ENCODE results near the gene ALDH4A1.
"Not testable (repeated sequence)": the region's sequence is repeated elsewhere in the genome, so short reads cannot be mapped to it uniquely, and the experiment has no call there.

The ALDH4A1 gene

DNA sequence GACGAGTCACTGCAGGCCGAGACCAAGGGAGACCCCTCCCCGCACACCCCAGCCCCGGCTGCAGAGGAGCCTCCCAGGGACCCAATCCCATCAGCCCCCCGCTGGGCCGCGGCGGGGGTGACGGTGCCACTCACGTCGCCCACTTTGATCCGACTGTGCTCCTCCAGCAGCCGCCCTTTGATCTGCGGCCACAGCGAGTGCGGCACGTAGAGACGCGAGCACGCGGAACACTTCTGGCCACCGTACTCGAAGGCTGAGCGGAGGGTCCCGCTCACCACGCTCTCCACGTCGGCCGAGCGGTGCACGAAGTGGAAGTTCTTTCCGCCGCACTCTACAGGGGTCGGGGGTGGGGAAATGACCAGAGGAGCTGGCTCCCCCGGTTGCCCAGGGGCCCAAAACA lies 25.1 kb downstream of the ALDH4A1 start:
- no peak for DNase-seq (ENCODE audit: low spot score)

DNA sequence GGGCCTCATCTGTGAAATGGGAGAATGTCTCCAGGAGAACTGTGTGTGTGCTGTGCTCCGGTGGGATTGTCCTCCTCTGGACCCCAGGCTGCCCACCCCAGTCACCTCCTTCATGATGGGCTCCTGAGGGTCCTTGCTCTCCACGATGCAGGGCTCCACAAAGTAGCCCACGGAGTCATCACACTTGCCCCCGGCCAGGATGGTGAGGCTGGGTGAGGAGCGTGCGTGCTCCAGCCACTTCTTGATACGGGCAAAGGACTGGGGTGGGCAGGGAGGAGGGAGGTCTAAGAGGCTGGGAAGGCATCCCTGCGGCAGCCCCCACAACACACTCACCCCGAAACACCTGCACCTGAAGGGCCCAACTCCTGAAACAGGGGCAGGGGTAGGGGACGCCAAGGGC lies 26.1 kb downstream of the ALDH4A1 start:
- DNase-seq (ENCODE audit: low spot score), result no peak

DNA sequence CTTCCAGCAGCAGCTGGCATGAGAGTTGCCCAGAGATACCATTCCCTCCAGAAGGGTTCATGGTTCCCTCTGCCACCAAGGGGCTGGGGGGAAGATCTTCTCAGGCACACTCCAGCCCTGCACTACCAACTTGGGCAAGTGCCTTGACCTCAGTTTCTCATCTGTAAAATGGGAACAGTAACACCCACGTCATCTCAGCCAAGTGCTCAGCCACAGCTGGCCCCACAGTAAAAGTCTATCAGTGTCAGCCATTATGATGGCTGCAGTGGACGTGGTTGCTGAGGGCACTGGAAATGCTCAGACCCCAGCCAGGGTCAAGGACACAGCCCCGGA lies 26.6 kb downstream of the ALDH4A1 start:
- no peak for DNase-seq (ENCODE audit: low spot score)

DNA sequence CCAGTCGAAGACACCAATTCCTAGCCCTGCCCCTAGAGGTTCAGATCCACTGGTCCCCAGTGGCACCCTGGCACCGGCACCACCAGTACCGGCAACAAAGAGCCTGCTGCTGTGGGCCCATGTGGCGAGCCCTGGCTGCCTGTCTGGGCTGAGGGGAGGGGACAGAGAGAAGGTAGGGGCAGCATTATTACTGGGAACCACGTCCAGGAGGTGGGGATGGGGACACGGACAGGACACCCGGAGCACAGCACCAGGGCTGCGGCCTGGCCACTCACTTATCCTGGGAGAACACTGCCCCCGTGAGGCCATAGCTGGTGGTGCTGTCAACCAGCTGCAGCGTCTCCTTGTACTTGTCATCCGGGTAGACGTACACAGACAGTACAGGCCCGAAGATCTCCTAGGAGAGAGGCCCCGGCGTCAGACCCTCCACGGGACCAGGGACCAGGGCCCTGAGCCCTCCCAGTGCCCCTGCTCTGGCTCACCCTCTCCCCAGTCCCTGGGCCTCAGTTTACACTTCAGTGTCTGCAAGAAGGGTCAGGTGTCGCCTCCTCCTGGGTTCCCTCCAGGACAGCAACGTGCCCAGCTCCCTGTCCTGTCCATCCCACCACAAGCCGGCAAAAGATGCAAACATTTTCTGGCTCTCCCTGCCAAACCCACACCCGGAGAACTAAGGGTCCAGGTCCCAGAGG lies 27.1 kb downstream of the ALDH4A1 start:
- peak; percentile 67 for DNase-seq (ENCODE audit: low spot score)

DNA sequence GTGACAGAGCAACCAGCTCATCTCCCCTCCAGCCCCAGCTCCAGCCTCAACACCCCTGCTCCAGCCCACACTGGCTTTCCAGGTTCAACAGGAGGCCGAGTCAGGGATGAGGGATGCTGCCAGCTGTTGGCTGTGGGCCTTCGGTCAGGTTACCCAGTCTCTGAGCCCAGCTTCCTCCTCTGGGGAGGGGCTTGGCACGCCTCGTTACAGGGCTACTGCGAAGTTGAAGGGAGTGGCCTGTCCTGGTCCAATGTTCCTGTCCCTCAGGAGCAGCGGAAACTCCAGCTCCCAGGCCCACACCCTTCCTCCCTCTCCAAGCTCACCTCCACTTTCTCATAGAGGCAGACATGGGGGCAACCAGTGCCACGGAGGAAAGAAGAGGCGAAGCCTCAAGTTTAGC lies 27.8 kb downstream of the ALDH4A1 start:
- no peak for DNase-seq (ENCODE audit: low spot score)

DNA sequence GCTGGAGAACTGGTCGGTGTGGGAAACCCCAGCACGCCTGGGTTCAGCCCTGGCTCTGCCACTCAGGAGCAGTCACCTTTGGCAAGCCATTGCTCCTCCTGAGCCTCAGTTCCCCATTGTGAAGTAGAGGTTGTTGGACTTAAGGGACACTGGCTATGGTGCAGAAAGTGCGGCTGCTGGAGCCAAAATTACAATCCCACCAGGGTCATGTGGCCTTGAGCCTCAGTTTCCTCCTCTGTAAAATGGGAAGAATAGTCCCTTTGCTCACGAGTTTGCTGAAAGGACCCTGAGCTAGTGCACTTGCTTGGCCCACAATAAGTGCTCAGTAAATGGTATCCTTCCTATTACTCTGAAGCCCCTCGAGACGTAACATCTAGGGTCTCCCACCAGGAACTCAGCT lies 28.3 kb downstream of the ALDH4A1 start:
- DNase-seq (ENCODE audit: low spot score), result no peak

DNA sequence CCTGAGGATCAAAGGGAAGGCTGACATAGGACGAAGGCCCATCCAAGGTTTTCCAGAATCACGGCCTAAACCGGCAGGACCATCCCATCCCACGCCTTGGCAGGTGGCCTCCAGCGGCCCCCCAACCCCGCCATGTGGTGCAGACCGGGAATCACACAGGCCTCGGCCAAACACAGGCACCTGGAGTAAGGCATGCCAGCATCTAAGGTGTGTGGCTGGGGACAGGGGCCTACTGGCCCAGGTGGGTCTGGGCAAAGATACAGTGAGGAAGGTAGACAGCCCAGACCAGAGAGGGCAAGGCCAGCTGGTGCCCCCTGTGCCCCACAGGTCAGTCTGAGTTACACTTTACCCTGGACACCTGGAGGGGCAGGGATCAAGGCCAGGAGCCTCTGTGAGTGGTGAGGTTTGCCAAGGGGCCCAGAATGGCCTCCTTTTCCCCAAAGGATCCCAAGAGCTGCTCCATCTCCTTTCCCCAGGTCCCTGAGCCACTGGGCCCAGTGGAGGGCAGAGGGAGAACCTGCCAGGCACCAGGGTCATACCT lies 30.2 kb downstream of the ALDH4A1 start:
- no peak for DNase-seq (ENCODE audit: low spot score)

DNA sequence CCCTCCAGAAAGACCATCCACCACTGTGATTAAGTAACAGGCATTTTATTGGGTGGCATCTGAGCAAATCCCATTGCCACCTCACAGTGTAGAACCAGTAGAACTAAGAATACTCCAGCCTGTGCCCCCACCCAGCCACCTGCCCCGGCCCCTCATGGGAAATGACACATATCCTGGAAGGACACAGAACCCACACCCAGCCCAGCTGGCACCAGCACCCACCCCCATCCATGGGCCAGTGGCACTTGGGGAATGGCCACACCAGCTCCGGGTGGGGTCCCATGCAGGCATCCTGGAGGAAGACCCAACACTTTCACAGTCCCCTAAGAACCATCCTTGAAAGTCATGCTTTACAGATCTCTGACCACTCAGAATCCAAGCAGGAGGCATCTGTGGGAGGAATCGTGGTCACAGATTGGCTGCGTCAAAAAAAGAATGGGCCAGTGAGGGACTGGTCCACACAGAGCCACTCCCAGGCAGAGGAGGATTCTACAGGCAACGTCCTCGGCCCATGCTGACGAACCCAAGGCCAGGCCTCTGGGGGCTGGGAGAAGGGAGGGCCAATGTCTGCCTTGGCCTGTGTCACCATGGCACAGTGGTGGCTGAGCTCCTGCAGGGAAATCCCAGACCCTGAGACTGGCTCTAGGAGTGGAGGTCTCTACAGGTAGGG lies 30.8 kb downstream of the ALDH4A1 start:
- DNase-seq (ENCODE audit: low spot score), result no peak

DNA sequence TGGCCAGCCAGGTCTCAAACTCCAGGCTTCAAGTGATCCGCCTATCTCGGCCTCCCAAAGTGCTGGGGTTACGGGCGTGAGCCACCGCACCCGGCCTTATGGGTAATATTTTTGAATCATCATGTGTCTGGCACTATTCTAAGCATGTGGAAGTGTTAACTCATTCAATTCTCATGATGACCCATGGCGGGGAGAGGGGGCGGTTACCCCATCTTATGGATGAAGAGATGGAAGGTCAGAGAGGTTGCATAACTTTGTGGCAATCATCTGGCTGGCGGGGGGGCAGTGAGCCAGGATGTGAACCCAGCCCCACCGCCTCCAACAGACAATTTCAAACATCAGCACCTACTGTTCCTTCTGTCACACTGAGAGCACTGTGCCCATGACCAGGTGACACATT lies 31.4 kb downstream of the ALDH4A1 start:
- DNase-seq (ENCODE audit: low spot score), result no peak

DNA sequence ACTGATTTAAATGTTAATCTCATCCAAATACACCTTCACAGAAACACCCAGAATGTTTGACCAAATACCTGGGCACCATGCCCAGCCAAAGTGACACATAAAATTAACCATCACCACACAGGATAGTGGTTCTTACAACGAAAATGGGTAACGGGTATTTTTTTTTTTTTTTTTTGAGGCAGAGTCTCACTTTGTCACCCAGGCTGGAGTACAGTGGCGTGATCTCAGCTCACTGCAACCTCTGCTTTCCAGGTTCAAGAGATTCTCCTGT lies 31.8 kb downstream of the ALDH4A1 start:
- not testable (repeated sequence) for DNase-seq (ENCODE audit: low spot score)

DNA sequence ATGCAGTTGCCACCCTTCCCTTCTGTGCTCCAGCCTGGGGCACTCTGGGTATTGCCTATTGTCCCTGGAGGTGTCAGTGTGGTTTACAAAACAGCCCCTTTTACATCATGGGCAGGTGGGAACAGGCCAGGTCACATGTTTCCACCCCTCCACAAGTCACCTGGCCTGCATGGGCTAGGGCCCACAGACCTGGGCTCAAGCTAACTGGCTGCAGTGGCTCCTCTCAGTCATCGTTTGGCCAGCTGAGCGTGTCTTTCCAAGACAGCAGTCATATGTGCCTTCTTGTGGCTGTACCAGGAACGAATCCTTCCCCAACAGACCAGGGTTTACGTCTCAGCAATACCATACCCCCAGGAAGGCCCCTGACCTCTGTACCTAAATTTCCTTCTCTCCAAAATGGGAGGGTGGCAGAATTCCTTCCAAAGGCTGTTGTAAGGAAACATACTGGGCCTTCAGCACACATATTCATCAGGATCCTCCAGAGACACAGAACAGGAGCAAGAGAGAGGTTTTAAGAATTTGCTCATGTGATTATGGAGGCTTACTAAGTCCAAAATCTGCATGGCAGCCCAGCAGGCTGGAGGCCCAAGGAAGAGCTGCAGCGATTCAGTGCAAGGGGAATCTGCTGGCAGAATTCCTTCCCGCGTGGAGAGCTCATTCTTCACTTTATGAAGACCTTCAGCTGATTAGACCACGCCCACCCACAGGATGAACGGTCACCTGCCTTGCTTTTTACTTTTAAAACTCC lies 32.3 kb downstream of the ALDH4A1 start:
- no peak for DNase-seq (ENCODE audit: low spot score)

DNA sequence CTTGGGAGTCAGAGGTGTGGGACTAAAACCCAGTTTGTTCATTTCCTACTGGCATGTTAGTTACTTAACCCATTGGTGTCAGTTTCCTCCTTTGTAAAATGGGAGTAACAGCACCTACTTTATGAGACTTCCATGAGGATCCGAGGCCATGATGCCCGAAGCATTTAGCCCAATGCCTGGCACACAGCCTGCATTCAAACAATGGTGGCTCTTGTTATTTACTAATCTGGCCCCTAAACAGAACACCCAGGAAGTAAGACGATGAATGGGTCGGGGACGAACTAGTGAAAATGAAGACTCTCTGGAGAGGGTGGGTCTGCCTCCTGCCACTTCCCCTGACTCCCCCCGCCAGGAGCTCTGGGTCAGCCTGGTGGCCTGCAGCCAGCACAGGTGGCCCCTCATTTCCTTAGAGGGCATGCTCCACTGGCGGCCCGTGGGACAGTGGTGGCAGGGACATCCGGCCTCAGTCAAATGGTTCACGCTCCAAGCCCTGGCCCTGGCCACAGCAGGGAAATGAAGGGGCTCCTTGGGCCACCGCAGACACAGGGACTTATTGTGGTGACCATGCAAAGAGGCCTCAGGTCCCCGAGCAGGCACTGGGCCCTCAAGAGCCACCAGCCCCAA lies 33.4 kb downstream of the ALDH4A1 start:
- DNase-seq (ENCODE audit: low spot score), result no peak

DNA sequence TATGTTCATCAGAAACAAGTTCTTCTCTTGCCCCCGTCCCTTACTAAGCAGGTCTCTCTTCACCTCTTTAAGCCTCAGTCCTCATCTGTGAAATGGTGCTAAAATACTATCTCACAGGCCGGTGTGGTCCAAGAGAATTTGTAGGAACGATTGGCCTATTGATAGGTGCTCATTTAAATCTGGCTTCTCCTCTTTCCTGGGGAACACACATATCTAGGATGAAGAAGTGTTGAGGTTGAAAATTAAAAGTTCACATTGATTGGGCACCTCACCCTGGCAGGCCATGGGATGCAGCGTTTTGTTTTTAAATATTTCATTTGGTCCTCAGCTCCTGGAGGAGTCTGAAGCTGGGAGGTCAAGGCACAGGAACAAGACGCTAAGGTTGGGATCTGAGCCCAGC lies 34.0 kb downstream of the ALDH4A1 start:
- no peak for DNase-seq (ENCODE audit: low spot score)

DNA sequence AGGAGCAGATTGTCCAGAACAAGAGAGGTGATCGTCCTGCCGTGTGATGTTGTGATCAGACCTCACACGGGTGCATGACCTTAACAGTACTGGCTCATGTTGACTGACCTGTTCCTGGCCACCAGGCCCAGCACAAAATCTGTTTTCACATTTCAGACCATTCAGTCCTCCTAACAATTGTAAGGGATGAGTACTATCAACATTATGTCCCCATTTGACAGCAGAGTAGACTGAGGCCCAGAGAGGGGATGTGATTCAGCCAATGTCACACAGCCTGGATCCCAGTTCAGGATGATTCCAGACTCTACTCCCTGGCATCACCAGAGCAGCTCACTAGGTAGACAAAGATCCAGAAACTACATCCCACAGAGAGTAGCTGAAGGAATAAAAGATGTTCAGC lies 35.5 kb downstream of the ALDH4A1 start:
- DNase-seq (ENCODE audit: low spot score), result no peak

DNA sequence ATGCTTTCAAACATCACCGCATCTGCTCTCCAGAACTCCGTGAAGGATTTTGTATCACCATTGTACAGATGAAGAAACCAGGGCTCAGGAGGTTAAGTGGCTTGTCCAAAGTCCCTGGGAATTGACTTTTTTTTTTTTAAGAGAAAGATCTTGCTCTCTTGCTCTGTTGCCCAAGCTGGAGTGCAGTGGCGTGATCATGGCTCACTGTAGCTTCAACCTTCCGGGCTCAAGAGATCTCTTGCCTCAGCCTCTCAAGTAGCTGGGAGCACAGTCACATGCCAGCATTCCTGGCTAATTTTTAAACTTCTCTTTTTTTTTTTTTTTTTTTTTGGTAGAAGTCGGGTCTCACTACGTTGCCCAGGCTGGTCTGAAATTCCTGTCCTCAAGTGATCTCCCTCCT lies 36.0 kb downstream of the ALDH4A1 start:
- DNase-seq (ENCODE audit: low spot score), result no peak

DNA sequence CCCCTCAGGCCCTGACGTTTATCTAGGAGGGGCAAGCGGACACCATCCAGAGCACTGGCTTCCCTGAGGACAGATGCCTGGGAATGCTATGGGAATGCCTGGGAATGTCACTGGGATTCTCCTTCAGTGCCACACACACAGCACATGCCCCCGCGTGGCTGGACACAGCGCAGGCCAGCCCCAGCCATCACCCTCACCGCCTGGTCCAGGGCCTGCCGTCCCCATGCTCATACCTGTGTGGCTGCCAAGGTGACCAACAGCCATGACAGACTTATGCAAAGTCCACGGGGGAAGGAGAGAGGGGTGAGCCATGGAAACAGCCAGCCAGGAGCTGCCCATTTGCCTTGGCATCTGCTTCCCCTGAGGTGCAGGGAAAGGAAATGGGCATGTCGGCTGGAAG lies 37.2 kb downstream of the ALDH4A1 start:
- no peak for DNase-seq (ENCODE audit: low spot score)

DNA sequence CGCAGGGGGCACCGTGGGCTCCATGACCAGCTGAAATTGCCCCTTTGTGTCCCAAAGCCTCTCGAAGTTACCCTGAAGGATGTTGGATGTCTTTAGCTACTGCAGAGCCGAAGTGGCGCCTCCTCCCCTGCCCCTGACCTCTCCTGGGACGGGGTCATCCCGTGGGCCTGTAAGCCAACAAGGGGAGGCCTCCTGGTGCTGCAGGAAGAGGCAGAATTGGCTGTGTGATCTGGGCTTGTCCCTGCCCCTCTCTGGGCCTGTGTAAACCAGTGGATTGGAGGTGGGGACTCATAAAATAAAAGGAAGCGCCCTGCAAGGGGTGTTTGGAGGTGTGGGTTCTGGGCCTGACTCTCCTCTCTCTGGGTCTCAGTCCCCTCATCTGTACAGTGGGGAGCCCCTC lies 40.8 kb downstream of the ALDH4A1 start:
- no peak for DNase-seq (ENCODE audit: low spot score)

DNA sequence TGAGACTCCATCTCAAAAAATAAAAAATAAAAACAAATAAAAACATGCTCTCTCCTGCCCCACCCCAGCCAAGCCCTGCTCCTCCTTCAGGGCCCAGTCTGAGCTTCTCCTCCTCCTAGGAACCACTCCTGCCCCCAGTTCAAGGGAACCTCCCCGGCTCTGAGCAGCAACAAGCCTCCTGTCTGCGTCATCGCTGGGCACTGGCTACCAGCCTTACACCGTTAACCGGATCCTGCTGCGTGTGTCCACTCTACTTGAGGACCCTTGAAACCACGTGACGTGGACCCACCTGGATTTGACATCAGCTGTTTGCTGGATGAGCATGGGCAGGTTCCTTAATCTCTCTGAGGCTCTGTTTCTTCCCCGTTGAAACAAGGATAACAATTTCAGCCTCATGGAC lies 41.3 kb downstream of the ALDH4A1 start:
- no peak for DNase-seq (ENCODE audit: low spot score)

DNA sequence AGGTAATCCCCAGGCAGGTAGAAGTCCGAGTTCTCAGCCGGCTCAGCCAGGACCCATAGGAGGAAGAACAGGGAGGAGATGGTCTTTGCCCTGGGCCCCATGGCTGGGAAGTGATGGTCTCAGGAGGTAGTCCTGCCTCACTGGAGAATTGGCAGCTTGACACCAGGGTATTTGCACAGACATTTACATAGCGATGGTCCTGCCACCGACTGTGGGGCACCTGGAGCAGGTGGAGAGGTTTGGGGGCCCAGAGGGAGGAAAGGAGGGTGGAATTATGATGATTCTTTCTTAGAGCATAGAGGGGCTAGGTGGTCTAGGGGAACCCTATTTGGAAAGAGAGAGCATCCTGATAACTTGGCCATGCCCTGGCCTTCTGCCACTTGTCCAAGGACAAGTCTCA lies 42.8 kb downstream of the ALDH4A1 start, which contains the start of gene TAS1R2:
TSS of gene TAS1R2 (minus strand) at position 101 of the 400 bp plus-strand sequence. CDS start at position 101, 0 bp downstream.
- no peak for DNase-seq (ENCODE audit: low spot score)

DNA sequence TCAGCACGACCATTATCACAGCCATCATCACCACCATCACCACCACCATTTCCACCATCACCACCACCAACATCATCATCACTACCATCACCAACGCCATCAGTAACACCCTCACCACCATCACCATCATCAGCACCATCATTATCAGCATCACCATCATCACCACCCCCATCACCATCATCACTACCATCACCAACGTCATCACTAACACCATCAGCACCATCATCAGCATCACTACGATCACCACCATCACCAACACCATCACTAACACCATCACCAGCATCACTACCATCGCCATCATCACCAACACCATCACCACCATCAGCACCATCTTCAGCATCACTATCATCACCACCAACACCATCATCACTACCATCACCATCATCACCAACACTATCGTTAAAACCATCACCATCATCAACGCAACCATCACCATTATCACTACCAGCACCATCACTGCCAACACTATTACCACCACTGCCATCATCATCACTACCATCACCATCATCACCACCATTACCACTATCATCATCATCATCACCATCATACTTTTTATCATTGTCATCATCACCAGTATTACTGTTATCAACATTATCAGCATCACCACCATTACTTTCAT lies 44.2 kb downstream of the ALDH4A1 start:
- no peak for DNase-seq (ENCODE audit: low spot score)

DNA sequence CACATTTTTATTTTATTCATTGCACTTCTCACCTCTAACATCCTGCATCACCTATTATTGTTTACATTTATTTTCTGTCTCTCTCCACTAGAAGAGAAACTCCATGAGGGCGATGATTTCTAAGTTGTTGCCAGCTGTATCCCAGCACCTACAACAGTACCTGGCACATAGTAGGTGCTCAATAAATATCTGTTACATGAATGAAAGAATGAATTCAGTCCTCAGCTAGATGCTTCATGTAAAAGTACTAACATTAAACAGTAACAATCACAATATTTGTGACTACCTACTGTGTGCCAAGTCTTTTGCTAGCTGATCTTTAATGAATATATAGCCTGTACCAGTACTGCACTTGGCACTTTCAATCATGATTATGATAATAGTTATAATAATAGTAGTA lies 45.9 kb downstream of the ALDH4A1 start:
- DNase-seq (ENCODE audit: low spot score), result no peak

DNA sequence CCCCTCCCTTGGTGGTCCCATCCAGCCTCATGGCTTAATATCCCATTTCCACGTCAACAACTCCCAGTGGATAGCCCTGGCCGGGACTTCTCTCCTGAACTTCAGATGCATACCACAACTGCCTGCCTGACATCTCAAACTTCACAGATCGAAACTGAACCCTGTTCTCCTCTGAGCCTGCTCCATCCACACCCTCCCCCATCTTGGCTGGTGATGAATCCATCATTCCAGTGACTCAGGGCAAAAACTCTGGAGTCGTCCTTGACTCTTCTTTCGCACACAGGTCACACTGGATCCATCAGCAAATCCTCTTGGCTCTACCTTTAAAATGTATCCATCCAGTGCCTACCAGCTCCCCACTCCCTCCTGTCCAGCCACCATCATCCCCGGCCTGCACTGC lies 46.8 kb downstream of the ALDH4A1 start:
- DNase-seq (ENCODE audit: low spot score), result no peak

All from CD4-positive, alpha-beta T cell treated with Interleukin-2 at 100 ng/mL for 4 hours (primary cell).